ENCODE measurements around the gene D2HGDH. TPM values are rescaled to one million over a fixed set of nuclear protein-coding genes. Genes with fewer than 3 reads are reported as not detected.

D2HGDH gene
- total and polyA plus RNA-seq, 4 donors = 12.2 to 45.3 (median 27.2) TPM

DNA sequence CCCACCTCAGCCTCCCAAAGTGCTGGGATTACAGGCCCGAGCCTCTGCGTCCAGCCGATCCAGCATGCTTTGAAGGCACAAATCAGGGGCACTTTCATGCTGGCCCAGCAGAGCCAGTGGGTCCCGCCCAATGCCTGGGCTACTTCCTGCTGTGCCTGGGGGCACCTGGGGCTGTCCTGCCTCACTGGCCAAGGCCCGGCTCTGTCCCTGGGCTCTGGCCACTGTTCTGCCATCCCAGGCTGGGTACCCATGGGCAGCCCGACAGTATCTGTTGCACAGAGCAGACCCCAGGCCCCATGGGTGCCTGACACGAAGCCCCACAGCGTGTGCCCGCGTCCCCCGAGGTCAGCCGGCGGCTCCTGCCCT is 35.4 kb downstream of the D2HGDH start:
- Histone ChIP-seq H3K4me1 (ENCODE audit: control insufficient read depth in 5 of 5, insufficient read depth in 5 of 5, low read length in 5 of 5) (peaks cover 0 to 21% (median 3%) of the 10 kb centered on the region in 5 donors), H3K9ac (ENCODE audit: insufficient read depth in 1 of 2, low read length in 2 of 2) (no peak overlapping the region), H3K4me3 (no peak overlapping the region), H3K36me3 (ENCODE audit: control insufficient read depth in 4 of 4, insufficient read depth in 4 of 4, low read length in 4 of 4) (peaks cover 0 to 8% (median 0%) of the 10 kb centered on the region in 4 donors), H3K27me3 (ENCODE audit: control insufficient read depth in 3 of 3, insufficient read depth in 3 of 3, low read length in 2 of 3) (no peaks in the 10 kb centered on the region), H3K9me3 (ENCODE audit: control insufficient read depth in 4 of 4, insufficient read depth in 3 of 4, low read length in 3 of 4) (peaks cover 0 to 2% (median 0%) of the 10 kb centered on the region in 4 donors), H3K27ac (ENCODE audit: low read depth in 1 of 2, low read length in 1 of 2) (no peak overlapping the region)
- ATAC-seq (ENCODE audit: insufficient read depth, low FRiP score) = no peak
- no peak for DNase-seq
- TF ChIP-seq, protein P1, sequence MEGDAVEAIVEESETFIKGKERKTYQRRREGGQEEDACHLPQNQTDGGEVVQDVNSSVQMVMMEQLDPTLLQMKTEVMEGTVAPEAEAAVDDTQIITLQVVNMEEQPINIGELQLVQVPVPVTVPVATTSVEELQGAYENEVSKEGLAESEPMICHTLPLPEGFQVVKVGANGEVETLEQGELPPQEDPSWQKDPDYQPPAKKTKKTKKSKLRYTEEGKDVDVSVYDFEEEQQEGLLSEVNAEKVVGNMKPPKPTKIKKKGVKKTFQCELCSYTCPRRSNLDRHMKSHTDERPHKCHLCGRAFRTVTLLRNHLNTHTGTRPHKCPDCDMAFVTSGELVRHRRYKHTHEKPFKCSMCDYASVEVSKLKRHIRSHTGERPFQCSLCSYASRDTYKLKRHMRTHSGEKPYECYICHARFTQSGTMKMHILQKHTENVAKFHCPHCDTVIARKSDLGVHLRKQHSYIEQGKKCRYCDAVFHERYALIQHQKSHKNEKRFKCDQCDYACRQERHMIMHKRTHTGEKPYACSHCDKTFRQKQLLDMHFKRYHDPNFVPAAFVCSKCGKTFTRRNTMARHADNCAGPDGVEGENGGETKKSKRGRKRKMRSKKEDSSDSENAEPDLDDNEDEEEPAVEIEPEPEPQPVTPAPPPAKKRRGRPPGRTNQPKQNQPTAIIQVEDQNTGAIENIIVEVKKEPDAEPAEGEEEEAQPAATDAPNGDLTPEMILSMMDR (IDR thresholded peaks at IDR 0.05; ENCODE audit: control extremely low read depth, extremely low read depth) = no peak
- 86 to 88% methylated on average over 13 of the region's 13 CpGs for WGBS, 2 donors

DNA sequence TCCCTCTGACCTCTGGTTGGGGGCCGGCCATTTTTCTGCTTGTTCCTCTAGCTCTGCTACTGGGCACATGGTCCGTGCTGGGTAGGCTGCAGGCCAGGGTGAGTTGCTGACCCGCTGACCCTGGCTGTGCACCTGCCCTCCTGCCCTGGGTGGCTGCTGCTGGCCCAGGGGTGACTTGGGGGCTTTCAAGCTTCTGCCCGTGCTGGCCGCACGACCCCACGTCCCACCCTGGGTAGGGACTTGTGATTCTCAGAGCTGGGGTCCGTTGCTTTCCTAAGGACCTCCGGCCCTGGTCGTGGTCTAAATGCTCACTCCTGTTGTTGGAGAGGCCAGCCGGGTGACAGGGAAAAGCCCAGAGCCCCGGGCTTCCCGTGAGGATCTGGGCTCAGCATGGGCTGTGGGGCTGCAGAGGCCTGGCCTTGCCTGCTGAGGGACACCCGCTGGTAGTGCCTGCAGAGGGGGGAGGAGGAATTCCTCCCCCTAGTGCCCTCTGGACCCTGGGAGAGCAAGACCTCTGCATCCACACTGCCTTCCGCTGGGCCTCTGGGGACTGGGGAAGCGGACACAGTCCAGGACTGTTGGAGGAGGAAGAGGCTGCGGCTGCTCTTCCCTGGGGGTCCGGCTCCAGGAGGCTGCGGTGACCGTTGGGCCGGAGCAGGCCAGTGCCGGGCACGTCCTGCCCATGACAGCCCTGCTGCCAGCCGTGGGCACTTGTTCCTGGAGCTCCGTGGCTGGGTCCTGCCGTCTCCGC is 35.9 kb downstream of the D2HGDH start:
- H3K4me1 ChIP-seq (ENCODE audit: control insufficient read depth in 5 of 5, insufficient read depth in 5 of 5, low read length in 5 of 5) = peaks cover 0 to 21% (median 3%) of the 10 kb centered on the region in 5 donors
- H3K27me3 ChIP-seq (ENCODE audit: control insufficient read depth in 3 of 3, insufficient read depth in 3 of 3, low read length in 2 of 3) = no peaks in the 10 kb centered on the region
- H3K9ac ChIP-seq (ENCODE audit: insufficient read depth in 1 of 2, low read length in 2 of 2) = no peak overlapping the region
- ATAC-seq (ENCODE audit: insufficient read depth, low FRiP score) = no peak
- no peak overlapping the region for H3K27ac ChIP-seq (ENCODE audit: low read depth in 1 of 2, low read length in 1 of 2)
- WGBS, 2 donors = 76 to 82% methylated on average over 27 of the region's 27 CpGs
- peaks cover 0 to 2% (median 0%) of the 10 kb centered on the region in 4 donors for H3K9me3 ChIP-seq (ENCODE audit: control insufficient read depth in 4 of 4, insufficient read depth in 3 of 4, low read length in 3 of 4)
- TF ChIP-seq, protein P1 (IDR thresholded peaks at IDR 0.05; ENCODE audit: control extremely low read depth, extremely low read depth) = no peak
- no peak for DNase-seq
- no peak overlapping the region for H3K4me3 ChIP-seq
- H3K36me3 ChIP-seq (ENCODE audit: control insufficient read depth in 4 of 4, insufficient read depth in 4 of 4, low read length in 4 of 4) = peaks cover 0 to 8% (median 0%) of the 10 kb centered on the region in 4 donors

DNA sequence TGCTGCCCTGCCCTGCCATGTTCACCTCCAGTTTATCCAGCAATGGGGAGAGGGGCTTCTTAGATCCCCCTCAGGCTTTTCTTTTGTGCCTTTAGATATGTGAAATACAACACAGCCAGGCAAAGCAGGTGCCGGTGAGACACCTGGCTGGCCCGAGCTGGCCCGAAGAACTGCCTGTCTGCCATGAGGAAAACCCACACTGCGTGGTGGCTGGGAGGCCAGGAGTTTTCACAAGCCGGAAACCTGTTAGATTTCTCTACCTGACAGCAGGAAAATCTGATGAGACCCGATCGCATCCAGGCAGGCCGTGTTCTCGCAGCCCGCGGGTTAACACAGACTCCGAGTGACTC is 36.5 kb downstream of the D2HGDH start:
- Histone ChIP-seq H3K36me3 (ENCODE audit: control insufficient read depth in 4 of 4, insufficient read depth in 4 of 4, low read length in 4 of 4) (peaks cover 0 to 8% (median 0%) of the 10 kb centered on the region in 4 donors), H3K27me3 (ENCODE audit: control insufficient read depth in 3 of 3, insufficient read depth in 3 of 3, low read length in 2 of 3) (no peaks in the 10 kb centered on the region), H3K9me3 (ENCODE audit: control insufficient read depth in 4 of 4, insufficient read depth in 3 of 4, low read length in 3 of 4) (peaks cover 0 to 2% (median 0%) of the 10 kb centered on the region in 4 donors), H3K4me1 (ENCODE audit: control insufficient read depth in 5 of 5, insufficient read depth in 5 of 5, low read length in 5 of 5) (peaks cover 0 to 21% (median 3%) of the 10 kb centered on the region in 5 donors), H3K27ac (ENCODE audit: low read depth in 1 of 2, low read length in 1 of 2) (no peak overlapping the region), H3K9ac (ENCODE audit: insufficient read depth in 1 of 2, low read length in 2 of 2) (no peak overlapping the region), H3K4me3 (no peak overlapping the region)
- 94 to 96% methylated on average over 12 of the region's 12 CpGs for WGBS, 2 donors
- no peak for ATAC-seq (ENCODE audit: insufficient read depth, low FRiP score)
- DNase-seq = no peak
- TF ChIP-seq, protein P1 (IDR thresholded peaks at IDR 0.05; ENCODE audit: control extremely low read depth, extremely low read depth) = no peak

Data from lung (tissue), 12 donors.